Right cardiac atrium (tissue), 5 donors: ENCODE results near the gene ARHGAP24. TPM values are rescaled to one million over a fixed set of nuclear protein-coding genes. Genes with fewer than 3 reads are reported as not detected.

ENCODE experiments used
- ATAC-seq, 2 donors: fragments of 200-7000 bp; cut with Tn5 transposase; one replicate each; pipeline versions ENCODE4 v1.8.0 to v1.9.1; 2020; ENCODE audit warnings: moderate library complexity in 2 of 2, mild to moderate bottlenecking in 1 of 2
- DNase-seq, 3 donors: peaks; one replicate each; pipeline ENCODE4 v3.0.0-alpha.2; 2020
- H3K27ac ChIP-seq: one replicate; pipeline ENCODE4 v1.5.1; 2013; ENCODE audit warnings: mild to moderate bottlenecking, low read length, control low read depth, moderate library complexity
- H3K27me3 ChIP-seq: one replicate; pipeline ENCODE4 v1.6.1; 2013; ENCODE audit not compliant: control insufficient read depth, insufficient read depth
- H3K4me1 ChIP-seq: one replicate; pipeline ENCODE4 v1.6.1; 2013; ENCODE audit warnings: low read length; ENCODE audit not compliant: control insufficient read depth, insufficient read depth
- H3K4me3 ChIP-seq: one replicate; pipeline ENCODE4 v1.5.1; 2013; ENCODE audit warnings: low read length, control low read depth
- H3K9me3 ChIP-seq: one replicate; pipeline ENCODE4 v1.6.1; 2013; ENCODE audit warnings: low read length; ENCODE audit not compliant: control insufficient read depth
- WGBS: extraction: QIAGEN DNeasy Blood & Tissue Kit; methylation state at CpG from one replicate; pipeline ENCODE4 v1.1.7; 2013; 5-methylcytosine and 5-hydroxymethylcytosine counted together
- intact Hi-C, 4 donors: fragments of 100-400 bp; cut with DNase I; formaldehyde crosslinking; loops; one replicate each; pipeline versions ENCODE4 v1.11.0 to v1.14.0; 2022 to 2023
- polyA plus RNA-seq: library from polyadenylated mRNA; stranded (reverse); fragments of 200-250 nt; gene quantifications from one replicate; pipeline ENCODE4 v1.2.3, GENCODE V29; 2013
- total RNA-seq, 4 donors: library from RNA; stranded (reverse); fragmentation: NEBNext Ultra II Directional; extraction: Animal tissue kit (Norgen Biotek cat#: 25700); gene quantifications; one replicate each; pipeline ENCODE4 v1.2.1, GENCODE V29; 2021
- donor health status: healthy with polysubstance abuse.
- donor health status: DM: no; HTN: yes; CAD: no.
- donor health status: DM: no; HTN: no; CAD: no.
- donor health status: DM: no; HTN: yes; CAD: no; lungs with severe emphysema.
- donor health status: DM: yes; HTN: yes; CAD: no.

ARHGAP24 gene
- total and polyA plus RNA-seq, 5 donors: 16.7 to 49.3 (median 36.7) TPM

GRCh38 chr4:85725721-85726170 is 250.8 kb downstream of the ARHGAP24 start:
- DNase-seq (peak; percentile 70 to 81 (median 77)), ATAC-seq (peak; percentile 97 to 98)
- no peaks in the 10 kb centered on the region for H3K9me3 ChIP-seq
- H3K27ac ChIP-seq: peak overlapping the region; percentile 99
- no peak overlapping the region for H3K4me3 ChIP-seq
- WGBS: 36% methylated on average over 2 of the region's 2 CpGs
- intact Hi-C loops: no loop called here
- no peaks in the 10 kb centered on the region for H3K27me3 ChIP-seq
- H3K4me1 ChIP-seq: peaks cover 9% of the 10 kb centered on the region

- Histone ChIP-seq H3K4me1 (peaks cover 9% of the 10 kb centered on the region), H3K4me3 (no peak overlapping the region), H3K27ac (peak overlapping the region; percentile 99), H3K9me3 (no peaks in the 10 kb centered on the region), H3K27me3 (no peaks in the 10 kb centered on the region)
- DNase-seq (no peak), ATAC-seq (no peak)
- WGBS: 66% methylated on average over 8 of the region's 8 CpGs
- intact Hi-C loops: no loop called here
Observed at GRCh38 chr4:85726555-85726954, 251.6 kb downstream of the ARHGAP24 start.

DNA sequence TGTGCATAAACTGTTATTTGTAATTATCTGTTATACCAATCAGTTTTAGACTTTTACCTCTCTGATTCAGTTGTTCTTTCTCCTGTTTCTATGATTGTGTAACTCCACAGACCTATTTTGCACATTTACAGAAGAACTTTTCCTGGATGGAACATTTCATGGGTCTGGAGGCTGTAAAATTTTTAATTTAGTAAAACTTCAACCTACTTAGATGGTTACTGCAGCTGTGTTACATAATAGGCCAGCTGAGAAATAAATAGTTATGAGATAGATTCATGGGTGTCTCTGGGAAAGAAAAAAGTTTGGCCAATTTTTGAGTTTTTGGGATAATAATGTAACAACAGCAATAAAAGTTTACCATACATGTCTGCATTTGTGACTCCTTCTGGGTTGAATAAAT is 253.5 kb downstream of the ARHGAP24 start:
- DNase-seq (no peak), ATAC-seq (no peak)
- intact Hi-C loops: no loop called here
- H3K9me3 ChIP-seq: no peaks in the 10 kb centered on the region
- no peaks in the 10 kb centered on the region for H3K27me3 ChIP-seq
- H3K27ac ChIP-seq: no peak overlapping the region
- peaks cover 9% of the 10 kb centered on the region for H3K4me1 ChIP-seq
- no peak overlapping the region for H3K4me3 ChIP-seq

GRCh38 chr4:85732124-85732523 is 257.2 kb downstream of the ARHGAP24 start:
- no peaks in the 10 kb centered on the region for H3K4me1 ChIP-seq
- DNase-seq (no peak), ATAC-seq (no peak)
- H3K4me3 ChIP-seq: no peak overlapping the region
- intact Hi-C loops: loop anchor here in 1 of 4 donors (10.0 kb wide), 1 partner anchor 237 kb away; no protein-coding TSS in a partner anchor
- H3K27me3 ChIP-seq: no peaks in the 10 kb centered on the region
- H3K9me3 ChIP-seq: no peaks in the 10 kb centered on the region
- WGBS: 10% methylated on average over 1 of the region's 1 CpG
- no peak overlapping the region for H3K27ac ChIP-seq

DNA sequence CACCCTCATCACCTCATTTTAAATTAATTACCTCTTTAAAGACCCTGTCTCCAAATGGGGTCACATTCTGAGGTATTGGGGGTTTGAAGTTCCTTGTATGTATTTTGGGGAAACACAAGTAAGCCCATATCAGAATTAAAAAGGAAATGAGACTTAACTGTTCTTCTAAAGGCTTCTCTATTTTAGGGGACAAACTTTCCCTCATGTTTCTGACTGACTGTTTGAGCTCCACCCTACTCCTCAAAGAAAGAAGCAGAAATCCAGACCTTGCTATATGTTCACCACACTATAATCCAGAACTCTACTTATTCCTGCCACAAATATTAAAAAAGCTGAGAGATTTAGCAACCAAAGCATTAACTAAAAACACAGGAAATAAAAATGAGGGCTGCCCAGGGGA is 258.8 kb downstream of the ARHGAP24 start:
- Histone ChIP-seq H3K27me3 (no peaks in the 10 kb centered on the region), H3K4me3 (no peak overlapping the region), H3K27ac (no peak overlapping the region), H3K4me1 (no peaks in the 10 kb centered on the region), H3K9me3 (no peaks in the 10 kb centered on the region)
- intact Hi-C loops: loop anchor here in 1 of 4 donors (10.0 kb wide), 1 partner anchor 239 kb away; no protein-coding TSS in a partner anchor
- peak; percentile 36 to 55 for ATAC-seq
- DNase-seq: no peak

DNA sequence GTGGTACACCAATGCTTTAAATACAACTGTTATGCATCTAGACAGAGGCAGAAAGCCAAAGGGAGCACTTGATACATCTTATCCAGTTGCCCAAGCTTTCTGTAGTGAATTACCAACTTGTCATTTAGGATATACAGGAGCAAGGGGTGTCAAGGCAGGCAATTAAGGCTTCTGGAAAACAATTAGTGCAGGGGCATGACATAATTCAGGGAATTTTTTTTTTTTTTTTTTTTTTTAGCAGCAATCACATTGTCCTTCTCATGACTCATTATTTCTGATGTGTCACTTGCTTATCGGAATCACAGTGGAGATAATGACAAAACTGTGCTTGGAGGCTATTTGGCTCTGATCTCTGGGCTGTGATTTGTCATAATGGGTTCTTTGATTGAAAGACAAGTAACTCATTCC is 259.5 kb downstream of the ARHGAP24 start:
- ATAC-seq (peak; percentile 79 to 93), DNase-seq (no peak)
- Histone ChIP-seq H3K4me3 (no peak overlapping the region), H3K4me1 (peaks cover 2% of the 10 kb centered on the region), H3K27me3 (no peaks in the 10 kb centered on the region), H3K27ac (peak overlapping the region; percentile 30), H3K9me3 (no peaks in the 10 kb centered on the region)
- 8% methylated on average over 1 of the region's 1 CpG for whole genome bisulfite sequencing
- intact Hi-C loops: loop anchor here in 1 of 4 donors (10.0 kb wide), 1 partner anchor 240 kb away; no protein-coding TSS in a partner anchor

- 89% methylated on average over 2 of the region's 2 CpGs for WGBS
- Histone ChIP-seq H3K27ac (no peak overlapping the region), H3K4me3 (no peak overlapping the region), H3K4me1 (peaks cover 4% of the 10 kb centered on the region), H3K9me3 (no peaks in the 10 kb centered on the region), H3K27me3 (no peaks in the 10 kb centered on the region)
- DNase-seq (no peak), ATAC-seq (no peak)
- intact Hi-C loops: loop anchor here in 1 of 4 donors (10.0 kb wide), 1 partner anchor 242 kb away; no protein-coding TSS in a partner anchor
Observed at GRCh38 chr4:85736571-85736970, 261.6 kb downstream of the ARHGAP24 start.

DNA sequence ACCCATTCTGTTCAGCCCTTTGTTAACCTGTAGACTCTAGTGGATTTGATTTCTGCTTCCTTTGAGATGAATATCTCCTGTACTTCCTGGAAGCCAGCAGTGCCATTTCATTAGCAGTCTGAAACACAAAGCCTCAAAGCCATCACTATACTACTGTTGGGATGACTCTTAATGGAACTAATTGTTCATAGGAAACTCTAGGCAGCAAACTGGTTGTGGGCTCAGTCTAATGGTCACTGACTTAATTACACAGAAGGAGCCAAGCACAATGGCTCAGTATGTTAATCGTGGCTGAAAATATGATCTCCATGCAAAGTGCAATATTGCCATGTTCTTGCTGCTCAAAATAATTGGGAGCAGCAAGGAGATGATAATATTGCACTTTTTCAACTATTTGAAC is 262.3 kb downstream of the ARHGAP24 start:
- WGBS: 85% methylated on average over 1 of the region's 1 CpG
- Histone ChIP-seq H3K4me1 (peaks cover 7% of the 10 kb centered on the region), H3K27ac (no peak overlapping the region)

DNA sequence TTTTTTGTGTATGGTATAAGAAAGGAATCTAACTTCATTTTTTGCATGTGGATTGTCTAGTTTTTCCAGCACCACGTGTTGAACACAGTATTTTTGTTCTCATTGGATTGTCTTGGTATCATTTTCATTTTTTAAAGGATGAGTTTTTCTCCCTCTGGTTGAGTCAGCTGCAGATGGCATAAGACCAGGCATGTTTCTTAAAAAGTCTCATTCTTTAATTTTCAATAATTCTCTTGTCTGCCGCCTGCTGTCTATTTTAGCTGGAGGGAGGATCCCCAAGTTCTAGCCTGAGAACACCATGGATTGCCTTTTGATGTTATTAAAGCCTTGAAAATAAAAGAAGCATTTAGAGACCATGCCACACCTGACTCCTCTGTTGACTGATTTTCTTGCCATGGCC is 263.8 kb downstream of the ARHGAP24 start:
- Histone ChIP-seq H3K27me3 (no peaks in the 10 kb centered on the region), H3K4me3 (no peak overlapping the region), H3K27ac (no peak overlapping the region), H3K9me3 (no peaks in the 10 kb centered on the region), H3K4me1 (peaks cover 7% of the 10 kb centered on the region)
- intact Hi-C loops: loop anchor here in 1 of 4 donors (10.0 kb wide), 1 partner anchor 244 kb away; no protein-coding TSS in a partner anchor
- no peak for ATAC-seq
- DNase-seq: no peak
- WGBS: 85% methylated on average over 2 of the region's 2 CpGs

More for the DNA sequence above, 262.3 kb downstream of the ARHGAP24 start:
- DNase-seq: no peak
- no peak for ATAC-seq
- Histone ChIP-seq H3K4me3 (no peak overlapping the region), H3K9me3 (no peaks in the 10 kb centered on the region), H3K27me3 (no peaks in the 10 kb centered on the region)
- intact Hi-C loops: loop anchor here in 1 of 4 donors (10.0 kb wide), 1 partner anchor 242 kb away; no protein-coding TSS in a partner anchor

DNA sequence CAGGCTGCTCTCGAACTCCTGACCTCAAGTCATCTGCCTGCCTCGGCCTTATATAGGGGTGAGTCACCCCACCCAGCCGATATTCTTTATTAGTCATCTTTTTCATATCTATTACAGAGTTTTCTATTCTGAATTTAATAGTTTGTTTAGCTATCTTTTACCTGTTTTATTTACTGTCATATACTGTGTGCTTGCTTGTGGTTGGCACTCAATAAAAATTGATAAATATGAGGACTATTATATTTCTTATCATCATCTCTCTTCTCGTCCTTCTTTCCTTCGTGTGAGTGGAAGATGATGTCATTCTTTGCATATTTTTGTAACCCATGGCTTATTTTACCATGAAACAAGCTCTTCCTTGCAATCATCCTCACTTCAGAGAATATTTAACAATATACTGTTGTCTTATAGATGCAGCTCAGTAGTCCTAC is 265.5 kb downstream of the ARHGAP24 start:
- no peak overlapping the region for H3K27ac ChIP-seq
- H3K27me3 ChIP-seq: no peaks in the 10 kb centered on the region
- WGBS: 52% methylated on average over 5 of the region's 5 CpGs
- intact Hi-C loops: loop anchor here in 2 of 4 donors (10.0 kb wide), 2 partner anchors 266 to 596 kb away; partner anchors contain the start of gene ARHGAP24 (in 1 of the 2)
- ATAC-seq: no peak
- H3K9me3 ChIP-seq: no peaks in the 10 kb centered on the region
- H3K4me3 ChIP-seq: no peak overlapping the region
- peaks cover 7% of the 10 kb centered on the region for H3K4me1 ChIP-seq
- no peak for DNase-seq

DNA sequence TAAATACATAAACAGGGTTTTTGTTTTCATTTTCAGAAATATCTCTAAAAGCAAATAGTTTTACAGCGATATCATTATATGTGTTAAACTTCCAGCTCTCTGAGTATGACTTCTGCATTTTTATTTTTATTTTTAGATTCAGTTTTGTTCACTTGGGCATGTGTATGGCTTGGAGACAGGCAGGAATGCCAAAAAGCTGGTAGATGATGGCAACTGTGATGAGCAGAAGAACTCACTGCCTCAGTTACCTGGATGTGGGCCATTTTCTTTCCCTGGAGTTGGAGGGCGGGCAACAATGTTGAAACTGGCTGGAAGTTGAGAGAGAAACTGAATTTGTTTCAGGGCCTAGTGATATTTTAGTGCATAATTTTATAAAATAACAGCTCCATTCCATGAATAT is 266.4 kb downstream of the ARHGAP24 start:
- ATAC-seq (no peak), DNase-seq (peak in 1 of 3 donors; percentile 52)
- Histone ChIP-seq H3K4me3 (no peak overlapping the region), H3K9me3 (no peaks in the 10 kb centered on the region), H3K4me1 (peaks cover 8% of the 10 kb centered on the region), H3K27ac (no peak overlapping the region), H3K27me3 (no peaks in the 10 kb centered on the region)
- intact Hi-C loops: loop anchor here in 2 of 4 donors (10.0 kb wide), 2 partner anchors 267 to 597 kb away; partner anchors contain the start of gene ARHGAP24 (in 1 of the 2)
- 64% methylated on average over 2 of the region's 2 CpGs for WGBS
